Measurements from ENCODE around the gene ACACB.

The ACACB gene

GRCh38 chr12:109299849-109300248 lies 183.5 kb downstream of the ACACB start:
- DNase-seq (ENCODE audit: insufficient read length, low spot score): no peak
- FAIRE-seq: no peak
- TF ChIP-seq CTCF (IDR thresholded peaks at IDR 0.05; ENCODE audit: insufficient read depth, missing control alignments): no peak

- DNase-seq (ENCODE audit: insufficient read length, low spot score) (no peak), FAIRE-seq (no peak)
- TF ChIP-seq CTCF (IDR thresholded peaks at IDR 0.05; ENCODE audit: insufficient read depth, missing control alignments): no peak
Measured at GRCh38 chr12:109301643-109302168, 185.3 kb downstream of the ACACB start.

- TF ChIP-seq CTCF (IDR thresholded peaks at IDR 0.05; ENCODE audit: insufficient read depth, missing control alignments): peak; percentile 8
- DNase-seq (ENCODE audit: insufficient read length, low spot score): no peak
- no peak for FAIRE-seq
Measured at GRCh38 chr12:109302358-109302757, 186.0 kb downstream of the ACACB start.

- no peak for TF ChIP-seq CTCF (IDR thresholded peaks at IDR 0.05; ENCODE audit: insufficient read depth, missing control alignments)
- no peak for FAIRE-seq
- no peak for DNase-seq (ENCODE audit: insufficient read length, low spot score)
Measured at GRCh38 chr12:109302770-109303169, 186.4 kb downstream of the ACACB start.

GRCh38 chr12:109304485-109304884 lies 188.1 kb downstream of the ACACB start:
- no peak for FAIRE-seq
- TF ChIP-seq CTCF (IDR thresholded peaks at IDR 0.05; ENCODE audit: insufficient read depth, missing control alignments): no peak
- no peak for DNase-seq (ENCODE audit: insufficient read length, low spot score)

GRCh38 chr12:109305547-109305946 lies 189.2 kb downstream of the ACACB start:
- FAIRE-seq (no peak), DNase-seq (ENCODE audit: insufficient read length, low spot score) (no peak)
- no peak for TF ChIP-seq CTCF (IDR thresholded peaks at IDR 0.05; ENCODE audit: insufficient read depth, missing control alignments)

GRCh38 chr12:109307051-109307450 lies 190.7 kb downstream of the ACACB start:
- DNase-seq (ENCODE audit: insufficient read length, low spot score) (no peak), FAIRE-seq (no peak)
- TF ChIP-seq CTCF (IDR thresholded peaks at IDR 0.05; ENCODE audit: insufficient read depth, missing control alignments): no peak
